Daoy (cell line): Measurements from ENCODE around the gene YJEFN3. TPM values are rescaled to one million over a fixed set of nuclear protein-coding genes. Genes with fewer than 3 reads are reported as not detected.

Experiments used
- DNase-seq: peaks from one replicate; pipeline ENCODE4 v3.0.0-alpha.2; 2015; ENCODE audit warnings: low read depth
- total RNA-seq: library from RNA; depleted of rRNA; stranded (reverse); fragments of >200 nt; shearing (Covaris generic); gene quantifications from 2 replicates; pipeline ENCODE4 v1.2.3, GENCODE V29; 2014

The YJEFN3 gene
- total RNA-seq, 1 experiment from 2014 or later = 1.4 TPM

DNA sequence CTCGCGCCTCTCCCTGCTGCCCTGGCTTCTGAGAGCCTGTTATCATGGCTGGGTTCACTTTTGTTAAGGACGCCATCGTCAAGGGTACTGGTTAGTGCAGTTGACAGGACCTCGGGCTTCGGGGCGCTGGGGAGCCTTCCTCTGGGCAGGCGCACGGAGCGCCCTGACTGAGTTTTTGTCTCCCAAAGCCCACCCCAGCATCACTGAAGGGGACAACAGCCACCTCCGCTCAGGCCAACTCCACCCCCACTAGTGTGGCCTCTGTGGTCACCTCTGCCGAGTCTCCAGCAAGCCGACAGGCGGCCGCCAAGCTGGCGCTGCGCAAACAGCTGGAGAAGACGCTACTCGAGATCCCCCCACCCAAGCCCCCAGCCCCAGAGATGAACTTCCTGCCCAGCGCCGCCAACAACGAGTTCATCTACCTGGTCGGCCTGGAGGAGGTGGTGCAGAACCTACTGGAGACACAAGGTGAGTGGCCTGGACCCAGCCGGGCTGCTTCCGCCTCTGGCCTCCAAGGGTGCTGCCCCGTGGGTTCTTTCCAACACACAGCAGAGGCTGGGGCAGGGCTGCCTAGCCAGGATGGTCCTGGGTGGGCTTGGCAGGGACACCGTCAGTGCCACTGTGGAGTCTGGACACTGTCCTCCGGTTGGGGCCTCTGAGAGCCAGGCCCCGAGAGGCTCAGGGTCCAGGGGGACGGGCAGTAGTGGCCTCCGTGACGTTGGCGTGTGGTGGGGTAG, 30.3 kb upstream of the YJEFN3 start:
- DNase-seq = no peak

DNA sequence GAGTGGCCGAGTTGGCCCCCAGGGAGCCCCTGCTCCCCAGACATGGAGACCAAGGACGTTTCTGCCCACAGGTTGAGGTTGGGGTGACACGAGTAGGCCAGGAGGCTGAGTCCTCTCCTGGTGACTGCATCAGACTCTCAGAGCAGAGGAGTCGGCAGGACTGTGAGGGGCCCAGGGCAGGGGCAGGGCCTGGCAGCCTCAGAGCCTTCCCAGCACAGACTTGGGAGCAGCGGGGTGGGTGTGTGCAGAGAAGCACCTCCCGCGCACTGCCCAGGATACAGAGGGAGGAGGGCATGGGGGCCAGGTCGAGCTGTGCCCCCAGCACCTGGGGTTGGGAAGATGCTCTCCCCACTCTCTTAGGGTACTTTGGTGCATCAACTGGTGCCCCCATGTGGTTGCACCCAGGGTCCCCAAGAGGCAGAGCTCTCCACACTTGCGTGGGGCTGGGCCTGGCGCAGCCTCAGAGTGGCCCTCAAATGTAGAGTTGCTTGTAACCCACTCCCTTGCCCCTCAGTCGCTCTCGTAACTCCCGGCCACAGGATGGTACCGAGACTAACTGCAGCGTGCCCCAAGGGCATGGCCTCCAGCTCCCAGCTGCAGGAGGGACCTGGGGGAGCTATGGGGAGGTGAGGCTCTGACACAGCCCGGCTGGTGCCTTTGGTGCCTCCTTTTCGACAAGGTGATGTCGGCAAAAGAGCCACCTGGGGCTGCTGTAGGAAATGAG, 29.3 kb upstream of the YJEFN3 start:
- no peak for DNase-seq

DNA sequence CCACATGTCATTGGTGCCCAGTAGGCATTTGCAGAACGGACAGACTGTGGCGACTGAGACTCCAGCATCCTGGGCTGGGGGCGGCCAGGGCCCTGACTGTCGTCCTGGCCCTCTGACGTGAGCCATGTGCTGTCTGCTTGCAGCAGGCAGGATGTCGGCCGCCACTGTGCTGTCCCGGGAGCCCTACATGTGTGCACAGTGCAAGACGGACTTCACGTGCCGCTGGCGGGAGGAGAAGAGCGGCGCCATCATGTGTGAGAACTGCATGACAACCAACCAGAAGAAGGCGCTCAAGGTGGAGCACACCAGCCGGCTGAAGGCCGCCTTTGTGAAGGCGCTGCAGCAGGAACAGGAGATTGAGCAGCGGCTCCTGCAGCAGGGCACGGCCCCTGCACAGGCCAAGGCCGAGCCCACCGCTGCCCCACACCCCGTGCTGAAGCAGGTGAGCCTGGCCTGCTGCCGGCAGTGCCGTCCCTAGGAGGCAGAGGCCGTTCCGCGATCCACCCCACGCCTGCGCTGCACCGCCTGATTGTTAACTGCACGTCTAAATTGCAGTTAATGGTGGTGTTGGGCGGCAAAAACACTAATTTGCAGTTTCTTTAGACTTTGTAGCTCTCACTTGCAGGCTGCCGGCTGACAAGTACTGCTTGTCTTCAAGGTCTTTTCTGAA, 27.6 kb upstream of the YJEFN3 start:
- DNase-seq = no peak

DNA sequence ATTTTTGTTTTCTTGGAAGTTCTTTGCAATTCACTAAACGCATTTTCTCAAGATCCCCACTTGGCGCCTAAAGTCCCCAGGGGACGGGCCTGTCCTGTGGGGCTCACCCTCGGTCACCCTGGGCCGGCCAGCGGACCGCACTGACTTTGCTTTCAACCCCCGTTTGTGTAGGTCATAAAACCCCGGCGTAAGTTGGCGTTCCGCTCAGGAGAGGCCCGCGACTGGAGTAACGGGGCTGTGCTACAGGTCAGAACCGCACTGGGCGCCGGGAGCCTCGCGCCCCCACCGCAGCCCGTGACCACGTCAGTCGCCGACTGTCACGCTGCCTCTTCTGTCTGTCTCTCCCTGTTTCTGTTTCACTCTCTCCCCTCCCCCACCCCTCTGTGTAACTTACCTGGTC, 26.9 kb upstream of the YJEFN3 start:
- no peak for DNase-seq

DNA sequence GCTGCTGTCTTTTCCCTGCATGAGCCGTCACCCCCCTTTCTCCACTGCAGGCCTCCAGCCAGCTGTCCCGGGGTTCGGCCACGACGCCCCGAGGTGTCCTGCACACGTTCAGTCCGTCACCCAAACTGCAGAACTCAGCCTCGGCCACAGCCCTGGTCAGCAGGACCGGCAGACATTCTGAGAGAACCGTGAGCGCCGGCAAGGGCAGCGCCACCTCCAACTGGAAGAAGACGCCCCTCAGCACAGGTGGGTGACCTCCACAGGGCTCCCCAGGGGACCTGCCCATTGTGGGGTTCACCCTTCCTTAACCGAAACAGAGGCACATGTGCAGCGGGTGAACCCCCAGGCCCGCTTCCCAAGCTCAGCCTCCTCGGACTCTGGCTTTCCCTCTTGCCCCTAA, 26.4 kb upstream of the YJEFN3 start:
- DNase-seq = no peak

DNA sequence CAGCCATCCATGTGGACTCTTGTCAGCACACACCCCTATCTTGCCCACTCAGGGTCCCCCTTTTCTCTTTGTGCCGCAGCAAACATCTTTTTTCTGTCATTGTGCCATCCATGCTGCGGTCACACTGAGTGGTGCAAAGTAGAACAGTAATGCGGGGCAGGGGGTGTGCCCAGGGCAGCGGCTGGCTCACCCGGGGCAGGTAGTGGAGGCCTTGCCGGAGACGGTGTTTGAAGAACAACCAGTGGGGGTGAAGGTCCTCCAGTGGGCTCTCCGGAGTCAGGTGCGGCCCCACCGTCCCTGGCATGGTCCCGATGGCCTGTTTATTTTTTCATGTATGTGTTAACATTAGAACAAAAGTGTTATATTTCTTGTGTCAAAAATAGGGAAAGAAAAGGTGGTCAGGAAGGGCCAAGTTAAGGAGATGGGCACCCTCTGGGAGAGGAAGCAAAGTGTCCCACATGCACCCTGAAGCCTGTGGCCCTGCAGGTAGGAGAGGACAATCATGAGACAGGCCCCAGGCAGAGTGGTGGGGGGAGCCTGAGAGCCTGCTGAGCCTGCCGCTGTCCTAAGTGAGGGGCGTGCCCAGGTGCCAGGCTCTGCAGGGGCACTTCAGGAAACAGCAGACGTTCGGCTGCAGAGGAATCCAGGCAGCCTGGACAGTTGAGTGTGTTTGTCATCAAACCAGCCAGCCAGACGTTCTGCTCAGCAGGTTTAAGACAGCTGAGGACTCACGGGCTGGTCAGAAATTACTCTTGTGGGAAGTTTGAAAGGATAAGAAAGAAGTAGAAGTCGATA, 25.7 kb upstream of the YJEFN3 start:
- no peak for DNase-seq

DNA sequence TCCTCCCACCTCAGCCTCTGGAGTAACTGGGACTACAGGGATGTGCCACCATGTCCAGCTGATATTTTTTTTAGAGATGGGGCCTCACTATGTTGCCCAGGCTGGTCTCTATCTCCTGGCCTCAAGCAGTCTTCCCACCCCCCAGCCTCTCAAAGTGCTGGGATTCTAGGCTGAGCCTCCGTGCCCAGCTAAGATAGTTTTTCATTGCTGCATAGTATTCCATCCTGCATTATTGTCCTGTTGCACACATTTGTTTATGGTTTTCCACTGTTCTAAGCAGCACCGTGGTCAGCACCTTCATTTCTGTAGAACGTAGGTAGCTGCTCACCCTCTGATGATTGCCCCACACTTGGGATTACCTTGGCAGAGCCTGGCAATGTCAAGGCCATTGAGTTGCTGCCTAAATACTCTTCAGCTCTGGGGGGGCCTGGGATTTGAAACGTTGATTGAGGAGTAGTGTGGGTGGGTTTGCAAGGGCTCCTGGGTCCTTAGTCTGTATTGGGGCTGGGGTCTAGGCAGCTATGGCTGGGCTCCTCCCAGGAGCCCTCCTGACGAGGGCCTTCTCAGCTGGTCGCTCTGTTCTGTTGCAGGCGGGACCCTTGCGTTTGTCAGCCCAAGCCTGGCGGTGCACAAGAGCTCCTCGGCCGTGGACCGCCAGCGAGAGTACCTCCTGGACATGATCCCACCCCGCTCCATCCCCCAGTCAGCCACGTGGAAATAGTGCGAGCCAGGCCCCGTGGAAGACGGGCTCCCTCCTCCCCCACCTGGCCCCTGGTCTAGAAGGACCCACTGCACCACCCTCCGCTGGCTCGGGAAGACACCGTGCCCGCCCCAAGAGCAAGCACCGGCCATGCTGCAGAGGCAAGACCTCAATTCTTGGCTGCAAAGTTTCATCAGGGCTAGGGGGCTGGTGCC, 23.7 kb upstream of the YJEFN3 start:
- no peak for DNase-seq

DNA sequence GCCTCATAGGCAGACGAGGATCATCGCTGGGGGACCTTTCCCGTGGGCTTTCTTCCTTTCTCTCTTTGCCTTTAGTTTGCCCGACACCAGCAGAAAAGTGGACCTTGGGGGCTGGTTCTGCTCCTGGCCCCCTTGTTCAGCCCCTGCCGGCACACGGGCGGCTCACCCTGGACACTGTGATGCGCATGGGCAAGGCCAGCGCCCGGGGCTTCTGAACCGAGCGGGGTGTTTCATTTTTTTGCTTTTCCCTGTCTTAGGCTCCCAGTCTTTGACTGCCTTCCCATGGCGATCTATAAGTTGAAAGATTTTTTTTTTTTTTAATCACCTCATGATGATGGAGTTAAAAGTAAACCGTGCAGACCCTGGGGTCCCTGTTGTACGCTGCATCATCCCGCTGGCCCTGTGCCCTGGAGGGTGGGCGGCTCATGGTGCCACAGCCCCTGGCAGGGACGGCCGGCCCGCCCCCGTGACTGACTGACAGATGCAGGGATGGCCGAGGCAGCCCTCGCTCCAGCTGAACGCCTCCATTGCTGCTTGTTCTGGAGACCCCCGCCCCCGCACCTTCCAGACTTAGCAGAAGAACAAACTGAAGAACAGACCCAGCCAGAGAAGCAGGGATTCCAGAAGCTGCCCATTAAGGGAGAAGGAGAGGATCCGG, 22.9 kb upstream of the YJEFN3 start:
- no peak for DNase-seq

DNA sequence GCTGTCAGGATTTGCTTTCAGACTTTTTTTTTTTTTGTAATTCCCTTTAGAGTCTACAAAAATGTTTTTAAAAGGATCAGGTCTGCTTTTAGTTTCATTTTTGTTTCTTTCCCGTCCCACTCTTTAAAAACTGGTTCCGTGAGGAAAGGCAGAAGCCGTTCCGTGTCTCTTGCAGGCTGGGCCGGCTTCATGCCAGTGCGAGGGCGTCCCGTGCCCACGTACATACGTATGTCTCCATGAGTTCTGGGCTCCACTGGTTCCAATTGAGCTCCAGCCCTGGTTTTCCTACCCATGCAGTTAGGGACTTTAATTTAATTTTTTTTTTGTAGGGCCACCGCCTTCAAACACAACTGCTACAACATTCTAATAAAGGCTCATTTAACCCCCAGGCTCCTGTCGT, 22.1 kb upstream of the YJEFN3 start:
- no peak for DNase-seq

DNA sequence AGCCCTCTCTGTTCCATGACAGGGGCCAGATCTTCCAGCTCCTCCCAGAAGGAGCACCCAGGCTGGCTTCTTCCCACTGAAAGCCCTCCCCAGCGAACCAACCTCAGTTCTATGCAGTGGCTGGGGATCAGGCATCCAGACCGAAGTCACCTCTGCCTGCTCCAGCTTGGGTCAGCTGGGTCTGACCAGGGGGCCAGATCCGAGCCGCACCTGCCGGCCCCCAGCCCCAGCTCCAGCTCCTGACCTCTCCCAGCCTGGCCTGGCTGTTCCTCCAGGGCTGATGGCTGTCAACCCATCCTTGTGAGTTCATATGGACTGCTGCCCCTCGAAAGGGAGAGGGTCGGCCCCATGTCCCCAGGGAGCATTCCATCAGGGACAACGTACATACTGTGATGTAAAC, 21.4 kb upstream of the YJEFN3 start:
- no peak for DNase-seq

DNA sequence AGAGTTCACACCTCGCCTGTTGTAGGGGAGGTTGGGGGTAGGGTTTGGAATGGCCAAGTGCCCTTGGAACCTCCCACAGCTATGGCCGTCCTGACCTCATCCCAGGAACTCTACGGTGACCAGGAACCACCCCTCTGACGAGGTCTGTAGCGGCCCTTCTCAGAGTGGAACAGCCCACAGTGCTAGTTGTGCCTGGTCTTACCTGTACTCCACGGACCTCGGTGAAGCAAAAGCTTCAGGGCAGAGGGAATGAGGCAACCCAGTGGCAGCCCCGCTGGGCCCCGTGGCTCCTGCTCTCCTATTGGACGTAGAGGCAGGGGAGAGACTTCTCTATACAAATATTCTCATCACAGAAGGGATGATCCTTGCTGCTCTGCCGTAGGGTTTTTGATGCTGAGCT, 20.5 kb upstream of the YJEFN3 start:
- no peak for DNase-seq

DNA sequence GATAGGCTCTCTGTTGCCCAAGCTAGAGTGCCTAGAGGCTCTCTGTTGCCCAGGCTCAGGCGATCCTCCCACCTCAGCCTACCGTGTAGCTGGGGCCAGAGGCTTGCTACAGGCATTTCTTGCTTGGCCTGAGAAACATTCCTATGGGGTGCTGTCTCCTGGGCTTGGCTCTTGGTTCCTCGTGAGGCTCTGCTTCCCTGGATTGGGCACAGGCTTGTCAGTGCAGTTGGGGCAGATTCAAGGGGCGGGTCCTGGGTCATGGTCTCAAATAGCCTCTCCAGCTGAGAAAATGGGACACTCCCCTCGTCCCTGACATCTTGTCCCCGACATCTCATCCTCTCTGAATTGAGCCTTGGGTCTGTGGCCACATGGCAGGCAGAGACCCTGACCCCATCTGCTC, 18.3 kb upstream of the YJEFN3 start:
- no peak for DNase-seq

DNA sequence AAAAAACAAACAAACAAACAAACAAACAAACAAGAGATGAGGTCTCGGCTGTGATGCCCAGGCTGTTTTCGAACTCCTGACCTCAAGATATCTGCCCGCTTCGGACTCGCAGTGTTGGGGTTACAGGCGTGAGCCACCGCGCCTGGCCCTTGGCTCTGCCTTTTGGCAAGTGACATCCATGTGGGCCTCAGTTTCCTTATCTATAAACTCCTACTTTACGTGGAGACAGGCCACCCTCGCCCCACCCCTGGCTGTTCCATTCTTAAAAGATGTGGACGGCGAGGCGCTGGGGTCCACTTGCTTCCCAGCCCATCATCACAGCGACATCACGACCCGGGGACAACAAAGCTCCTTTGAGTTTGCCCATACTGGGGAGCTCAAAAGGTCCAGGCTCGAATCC, 15.0 kb upstream of the YJEFN3 start:
- DNase-seq = no peak

DNA sequence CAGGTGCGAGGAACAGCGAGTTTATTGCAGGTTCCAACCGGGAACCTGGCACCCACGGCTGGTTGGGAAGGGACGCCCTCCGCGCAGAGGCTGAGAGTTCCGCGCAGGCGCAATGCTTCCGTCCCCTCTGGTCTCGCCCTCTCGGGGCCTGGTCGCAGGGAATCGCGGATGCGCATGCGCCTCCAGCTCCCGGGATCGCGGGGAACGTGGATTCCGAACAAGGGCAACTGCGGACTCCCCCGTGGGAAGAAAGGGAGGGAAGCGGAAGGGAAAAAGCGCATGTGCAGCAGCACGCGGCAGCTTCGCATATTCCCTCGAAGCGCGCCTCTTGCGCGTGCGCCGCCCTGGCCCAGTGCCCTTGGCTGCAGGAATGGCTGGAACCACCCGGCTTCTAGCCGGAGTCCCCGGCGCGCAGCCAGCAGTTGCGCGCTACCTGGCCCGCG, 14.5 kb upstream of the YJEFN3 start:
- DNase-seq = no peak

DNA sequence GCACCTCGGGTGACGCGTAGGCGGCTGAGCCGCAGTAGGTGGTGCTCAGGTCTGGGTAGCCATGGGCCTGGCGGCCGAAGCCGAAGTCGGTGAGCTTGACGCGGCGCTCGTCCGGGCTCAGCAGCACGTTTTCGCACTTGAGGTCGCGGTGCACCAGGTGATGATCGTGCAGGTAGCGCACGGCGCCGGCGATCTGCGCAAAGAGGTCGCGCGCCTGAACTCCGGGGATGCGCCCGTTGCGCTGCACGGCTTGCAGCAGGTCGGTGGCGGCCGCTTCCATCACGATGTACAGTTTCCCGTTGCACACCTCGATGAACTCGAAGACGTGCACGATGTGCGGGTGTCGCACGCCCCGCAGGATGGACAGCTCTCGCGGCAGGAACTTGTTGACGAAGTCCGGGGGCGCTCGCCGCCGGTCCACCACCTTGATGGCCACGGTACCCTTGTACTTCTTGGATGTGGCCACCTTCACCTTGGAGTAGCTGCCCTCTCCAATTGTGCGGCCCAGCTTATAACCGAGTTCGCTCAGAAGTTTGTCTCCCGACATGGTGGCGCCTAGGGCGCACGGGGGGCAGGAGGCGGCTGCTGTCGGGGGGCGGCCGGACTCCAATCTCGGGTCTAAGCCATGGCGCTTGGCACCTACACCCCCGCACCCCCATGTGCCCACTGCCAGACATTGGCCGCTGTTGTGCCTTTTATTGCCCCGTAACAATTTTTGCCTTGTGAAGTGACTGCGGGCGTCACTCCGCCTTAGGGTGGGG, 13.7 kb upstream of the YJEFN3 start, which contains the start of gene TSSK6:
TSS of gene TSSK6 (minus strand) at position 668 of the 761 bp plus-strand sequence. CDS start at position 547, 121 bp downstream.
- DNase-seq = no peak

DNA sequence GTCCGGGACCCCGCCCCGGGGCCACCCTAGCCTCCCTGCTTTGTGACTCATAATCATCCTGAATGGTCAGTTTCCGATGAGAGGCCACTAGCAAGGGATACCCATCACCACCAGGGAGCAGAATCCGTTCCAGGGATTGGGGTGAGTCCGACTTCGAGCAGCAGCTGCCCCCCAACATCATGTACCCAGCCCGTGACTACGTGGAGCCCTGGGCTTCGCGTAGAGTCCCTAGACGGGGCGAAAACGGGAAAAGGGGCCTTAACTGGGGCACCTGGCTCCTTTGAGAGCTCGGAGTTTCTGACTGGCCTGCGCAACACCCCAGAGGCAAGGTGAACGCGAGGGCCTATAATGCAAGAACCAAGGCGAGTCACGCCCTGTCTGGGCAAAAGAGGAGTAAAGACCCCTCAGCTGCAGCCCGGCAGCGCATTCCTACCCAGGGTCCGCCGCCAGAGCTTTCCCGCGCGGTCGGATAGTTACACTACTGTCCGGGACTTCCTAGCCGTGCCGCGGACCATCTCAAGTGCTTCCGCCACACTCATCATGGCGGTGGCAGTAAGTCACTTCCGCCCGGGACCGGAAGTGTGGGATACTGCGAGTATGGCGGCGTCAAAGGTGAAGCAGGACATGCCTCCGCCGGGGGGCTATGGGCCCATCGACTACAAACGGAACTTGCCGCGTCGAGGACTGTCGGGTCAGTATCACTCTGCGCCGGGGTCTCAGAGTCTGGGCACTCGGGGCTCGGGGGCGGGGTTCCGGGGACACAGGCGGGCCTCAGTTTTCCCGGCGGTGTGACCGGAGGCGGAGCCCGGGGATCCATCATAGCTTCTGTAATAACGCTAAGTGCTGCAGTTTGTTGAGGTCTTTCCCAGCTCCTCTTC, 12.8 kb upstream of the YJEFN3 start, which contains the start of gene NDUFA13:
TSS of gene NDUFA13 (plus strand) at position 584 of the 878 bp plus-strand sequence. CDS start at position 598, 14 bp downstream.
- peak; percentile 96 for DNase-seq

DNA sequence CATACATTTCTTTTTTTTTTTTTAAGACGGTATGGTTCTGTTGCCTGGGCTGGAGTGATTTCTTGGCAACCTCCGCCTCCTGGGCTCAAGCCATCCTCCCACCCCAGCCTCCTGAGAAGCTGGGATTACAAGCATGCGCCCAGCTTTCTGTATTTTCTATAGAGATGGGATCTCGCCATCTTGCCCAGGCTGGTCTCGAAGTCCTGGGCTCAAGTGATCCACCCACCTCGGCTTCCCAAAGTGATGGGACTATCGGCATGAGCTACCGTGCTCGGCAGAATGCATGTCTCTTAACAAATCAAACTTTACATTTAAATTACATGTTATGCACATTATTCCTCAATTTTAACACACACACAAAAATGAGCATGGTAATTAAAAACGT, 11.5 kb upstream of the YJEFN3 start:
- DNase-seq = no peak

DNA sequence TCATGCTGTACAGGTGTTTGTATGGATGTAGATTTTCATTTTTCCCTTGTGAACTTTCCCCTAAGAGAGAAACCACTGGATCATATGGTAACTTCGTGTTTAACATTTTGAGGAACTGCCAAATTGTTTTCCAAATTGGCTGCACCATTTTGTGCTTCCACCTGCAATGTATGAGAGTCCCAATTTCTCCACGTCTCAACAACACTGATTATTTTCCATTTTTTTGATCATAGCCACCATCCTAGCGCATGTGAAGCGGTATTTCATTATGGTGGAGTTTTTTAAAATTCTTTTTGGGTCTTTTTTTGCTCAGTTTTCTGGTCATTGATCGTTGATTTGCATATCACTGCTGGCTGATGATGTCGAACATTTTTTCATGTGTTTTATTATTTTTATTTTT, 7.7 kb upstream of the YJEFN3 start:
- no peak for DNase-seq
